Right atrium auricular region (tissue), 2 donors: ENCODE measurements around the gene TRUB1. TPM values are rescaled to one million over a fixed set of nuclear protein-coding genes. Genes with fewer than 3 reads are reported as not detected.

Experiments used
- DNase-seq: peaks from one replicate; pipeline ENCODE4 v3.0.0-alpha.2; 2019; ENCODE audit warnings: low spot score
- H3K27ac ChIP-seq, 2 donors: fragments of 200-600 bp; sonication (generic); 1 replicate in 1 of 2; 2 replicates in 1 of 2; pipeline ENCODE4 v1.5.1; 2016 to 2019
- H3K27me3 ChIP-seq, 2 donors: fragments of 200-600 bp; sonication (generic); one replicate each; pipeline versions ENCODE4 v1.5.1 to v1.6.0; 2017 to 2019
- H3K36me3 ChIP-seq: fragments of 200-600 bp; sonication (generic); one replicate; pipeline ENCODE4 v1.5.1; 2016
- H3K4me1 ChIP-seq, 2 donors: fragments of 200-600 bp; sonication (generic); one replicate each; pipeline versions ENCODE4 v1.5.1 to v1.6.0; 2017 to 2019
- H3K4me3 ChIP-seq, 2 donors: fragments of 200-600 bp; sonication (generic); 1 replicate in 1 of 2; 2 replicates in 1 of 2; pipeline ENCODE4 v1.5.1; 2017 to 2019; ENCODE audit warnings: mild to moderate bottlenecking in 1 of 2, moderate library complexity in 1 of 2
- H3K9me3 ChIP-seq, 2 donors: fragments of 200-600 bp; sonication (generic); one replicate each; pipeline ENCODE4 v1.5.1; 2019
- total RNA-seq, 2 donors: library from RNA; depleted of rRNA; stranded (reverse); fragments of >200 nt; gene quantifications; one replicate each; pipeline ENCODE4 v1.1.0, GENCODE V29; 2016
- TF ChIP-seq, protein P1 (sequence below), 2 donors: fragments of 200-600 bp; sonication (generic); IDR thresholded peaks; one replicate each; pipeline ENCODE4 v1.5.1; 2019; ENCODE audit warnings: antibody characterized with exemption in 2 of 2

The TRUB1 gene
- total RNA-seq, 2 donors from 2014 or later, result 15.3 to 22.9 TPM

DNA sequence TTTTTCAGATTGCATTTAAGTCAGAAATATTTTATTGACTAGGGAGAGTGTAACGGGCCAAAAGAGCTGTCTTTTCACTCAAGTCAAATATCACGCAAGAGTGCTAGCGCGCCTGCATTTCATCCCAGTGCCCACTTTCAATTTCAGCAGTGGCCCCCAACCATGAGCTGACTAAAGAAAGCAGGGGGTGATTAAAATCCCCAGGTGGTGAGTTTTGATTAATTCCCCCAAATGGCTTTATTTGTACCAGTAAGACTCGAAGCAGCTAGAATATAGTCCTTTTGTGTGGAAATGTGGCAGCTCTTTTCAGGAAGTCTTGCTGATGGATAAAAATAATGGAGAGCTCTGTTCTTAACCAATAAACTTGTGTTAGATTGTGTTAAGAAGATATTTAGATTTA, 35.3 kb downstream of the TRUB1 start:
- DNase-seq, result no peak
- Histone ChIP-seq H3K4me1 (no peaks in the 10 kb centered on the region), H3K36me3 (no peaks in the 10 kb centered on the region), H3K9me3 (no peaks in the 10 kb centered on the region), H3K27ac (no peak overlapping the region), H3K4me3 (no peak overlapping the region), H3K27me3 (no peaks in the 10 kb centered on the region)
- TF ChIP-seq, protein P1, sequence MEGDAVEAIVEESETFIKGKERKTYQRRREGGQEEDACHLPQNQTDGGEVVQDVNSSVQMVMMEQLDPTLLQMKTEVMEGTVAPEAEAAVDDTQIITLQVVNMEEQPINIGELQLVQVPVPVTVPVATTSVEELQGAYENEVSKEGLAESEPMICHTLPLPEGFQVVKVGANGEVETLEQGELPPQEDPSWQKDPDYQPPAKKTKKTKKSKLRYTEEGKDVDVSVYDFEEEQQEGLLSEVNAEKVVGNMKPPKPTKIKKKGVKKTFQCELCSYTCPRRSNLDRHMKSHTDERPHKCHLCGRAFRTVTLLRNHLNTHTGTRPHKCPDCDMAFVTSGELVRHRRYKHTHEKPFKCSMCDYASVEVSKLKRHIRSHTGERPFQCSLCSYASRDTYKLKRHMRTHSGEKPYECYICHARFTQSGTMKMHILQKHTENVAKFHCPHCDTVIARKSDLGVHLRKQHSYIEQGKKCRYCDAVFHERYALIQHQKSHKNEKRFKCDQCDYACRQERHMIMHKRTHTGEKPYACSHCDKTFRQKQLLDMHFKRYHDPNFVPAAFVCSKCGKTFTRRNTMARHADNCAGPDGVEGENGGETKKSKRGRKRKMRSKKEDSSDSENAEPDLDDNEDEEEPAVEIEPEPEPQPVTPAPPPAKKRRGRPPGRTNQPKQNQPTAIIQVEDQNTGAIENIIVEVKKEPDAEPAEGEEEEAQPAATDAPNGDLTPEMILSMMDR (IDR thresholded peaks at IDR 0.05), result no peak

DNA sequence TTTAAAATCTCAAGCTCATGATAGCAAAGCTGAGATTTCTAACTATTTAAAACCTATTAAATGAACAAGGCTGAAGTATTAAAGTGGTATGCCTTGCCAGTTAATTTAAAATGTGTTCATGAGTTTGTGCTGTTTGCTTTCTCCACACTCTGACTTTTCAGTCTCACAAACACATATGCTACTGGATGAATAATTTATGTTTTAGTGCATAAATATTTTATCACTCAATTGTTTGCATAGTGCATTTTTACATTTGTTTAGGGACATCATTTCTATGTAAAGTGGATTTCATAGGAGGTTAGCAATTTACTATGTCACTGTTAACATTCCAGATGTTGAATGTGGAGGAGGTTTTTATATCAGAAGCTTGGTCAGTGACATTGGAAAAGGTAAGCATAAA, 36.0 kb downstream of the TRUB1 start:
- no peak for DNase-seq
- Histone ChIP-seq H3K9me3 (no peaks in the 10 kb centered on the region), H3K4me3 (no peak overlapping the region), H3K4me1 (no peaks in the 10 kb centered on the region), H3K27ac (no peak overlapping the region), H3K27me3 (no peaks in the 10 kb centered on the region), H3K36me3 (no peaks in the 10 kb centered on the region)
- TF ChIP-seq, protein P1 (IDR thresholded peaks at IDR 0.05), result no peak

DNA sequence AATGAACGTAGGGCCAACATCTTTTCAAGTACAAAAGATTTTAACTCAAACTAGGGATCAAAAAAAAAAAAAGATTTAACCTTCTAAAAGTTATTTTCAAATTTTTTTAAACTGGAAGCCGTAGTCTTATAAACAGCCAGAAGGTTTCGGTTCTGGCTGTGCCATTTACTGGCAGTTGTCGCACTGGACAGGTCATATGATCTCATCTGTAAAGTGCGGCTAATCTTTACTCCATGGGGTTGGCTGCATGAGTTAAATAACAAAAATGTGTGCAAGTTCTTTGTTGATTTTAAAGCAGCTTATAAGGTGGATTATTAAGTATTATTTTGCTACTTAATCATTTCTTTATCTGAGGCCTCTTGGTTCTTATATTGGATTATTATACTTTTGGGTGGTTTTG, 36.6 kb downstream of the TRUB1 start:
- Histone ChIP-seq H3K27ac (no peak overlapping the region), H3K9me3 (no peaks in the 10 kb centered on the region), H3K27me3 (no peaks in the 10 kb centered on the region), H3K4me1 (no peaks in the 10 kb centered on the region), H3K36me3 (no peaks in the 10 kb centered on the region), H3K4me3 (no peak overlapping the region)
- TF ChIP-seq, protein P1 (IDR thresholded peaks at IDR 0.05), result no peak
- no peak for DNase-seq

DNA sequence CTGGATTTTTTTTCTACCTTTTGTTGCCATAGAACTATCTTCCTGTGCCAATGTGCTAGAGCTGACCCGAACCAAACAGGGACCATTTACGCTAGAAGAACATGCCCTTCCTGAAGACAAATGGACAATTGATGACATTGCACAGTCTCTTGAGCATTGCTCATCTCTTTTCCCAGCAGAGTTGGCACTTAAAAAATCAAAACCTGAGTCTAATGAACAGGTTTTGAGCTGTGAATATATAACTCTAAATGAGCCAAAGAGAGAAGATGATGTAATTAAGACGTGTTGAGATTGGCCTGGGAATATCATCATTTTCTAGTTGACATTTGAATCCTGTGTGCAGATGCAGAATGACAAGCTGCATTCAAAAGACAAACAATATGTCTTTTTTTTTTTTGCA, 37.1 kb downstream of the TRUB1 start:
- Histone ChIP-seq H3K36me3 (no peaks in the 10 kb centered on the region), H3K27me3 (no peaks in the 10 kb centered on the region), H3K4me3 (no peak overlapping the region), H3K27ac (no peak overlapping the region), H3K9me3 (no peaks in the 10 kb centered on the region), H3K4me1 (no peaks in the 10 kb centered on the region)
- DNase-seq, result no peak
- TF ChIP-seq, protein P1 (IDR thresholded peaks at IDR 0.05), result no peak

DNA sequence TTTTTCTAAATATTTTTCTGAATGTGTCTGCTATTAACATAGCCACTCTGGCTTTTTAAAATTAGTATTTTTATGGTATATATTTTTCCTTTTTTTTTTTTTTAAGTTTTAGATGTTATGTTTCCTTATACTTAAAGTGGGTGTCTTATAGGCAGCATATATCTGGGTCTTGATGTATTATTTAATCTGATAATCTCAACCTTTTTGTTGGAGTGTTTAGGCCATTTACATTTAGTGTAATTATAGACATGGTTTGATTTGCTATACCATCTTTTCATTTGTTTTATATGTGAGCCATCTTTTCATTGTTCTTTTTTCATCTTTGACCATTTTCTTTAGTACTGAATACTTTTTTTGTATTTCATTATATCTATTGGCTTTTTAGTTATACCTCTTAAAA, 45.0 kb downstream of the TRUB1 start:
- Histone ChIP-seq H3K36me3 (no peaks in the 10 kb centered on the region), H3K27ac (no peak overlapping the region), H3K9me3 (peaks cover 3 to 31% of the 10 kb centered on the region in 2 donors), H3K27me3 (no peaks in the 10 kb centered on the region), H3K4me1 (no peaks in the 10 kb centered on the region), H3K4me3 (no peak overlapping the region)
- no peak for DNase-seq
- TF ChIP-seq, protein P1 (IDR thresholded peaks at IDR 0.05), result no peak

DNA sequence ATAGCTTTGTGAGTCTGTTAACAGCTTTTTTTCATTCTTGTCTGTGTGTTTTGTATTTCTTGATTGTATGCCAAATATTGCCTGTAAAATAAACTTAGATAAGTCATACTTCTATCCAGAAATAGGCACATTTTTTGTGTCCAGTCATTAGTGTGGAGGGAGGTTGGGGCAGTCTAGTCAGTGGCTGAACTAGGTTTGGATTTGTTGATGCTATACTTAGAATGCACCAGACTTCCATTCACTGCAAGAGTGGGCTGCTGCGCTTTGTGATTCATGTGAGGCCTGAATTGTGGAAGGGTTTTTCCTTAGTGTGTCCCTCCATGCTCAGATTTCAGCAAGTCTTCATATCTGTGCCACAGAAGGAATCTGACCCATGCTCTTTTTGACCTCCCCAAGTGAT, 50.0 kb downstream of the TRUB1 start:
- Histone ChIP-seq H3K4me3 (no peak overlapping the region), H3K36me3 (no peaks in the 10 kb centered on the region), H3K27me3 (no peaks in the 10 kb centered on the region), H3K27ac (no peak overlapping the region), H3K9me3 (peaks cover 0 to 22% of the 10 kb centered on the region in 2 donors), H3K4me1 (no peaks in the 10 kb centered on the region)
- TF ChIP-seq, protein P1 (IDR thresholded peaks at IDR 0.05), result no peak
- no peak for DNase-seq
